GM19099 (cell line): ENCODE measurements around the gene RPL13.

ENCODE experiments used
- POLR2A ChIP-seq: IDR thresholded peaks from 3 replicates; pipeline ENCODE4 v1.6.1; 2011; ENCODE audit warnings: low read depth; ENCODE audit not compliant: insufficient read length; ENCODE audit errors: extremely low read depth

The RPL13 gene

DNA sequence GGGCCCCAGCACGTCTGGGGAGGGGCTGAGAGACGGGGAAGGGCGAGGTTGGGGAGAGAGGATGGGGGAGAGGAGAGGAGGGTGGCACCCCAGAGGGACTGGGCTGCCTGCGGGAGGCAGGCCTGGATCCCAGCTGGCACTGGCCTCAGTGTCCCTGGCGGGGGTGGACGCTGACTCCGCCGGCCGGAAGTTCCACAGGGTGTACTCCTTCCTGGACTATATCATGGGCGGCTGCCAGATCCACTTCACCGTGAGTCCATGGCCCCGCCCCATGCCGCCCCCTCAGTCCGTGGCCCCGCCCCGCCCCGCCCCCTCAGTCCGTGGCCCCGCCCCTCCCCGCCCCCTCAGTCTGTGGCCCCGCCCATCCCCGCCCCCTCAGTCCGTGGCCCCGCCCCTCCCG lies 26.4 kb downstream of the RPL13 start:
- no peak for TF ChIP-seq POLR2A

GRCh38 chr16:89588413-89589109 lies 28.1 kb downstream of the RPL13 start:
- no peak for TF ChIP-seq POLR2A

- no peak for TF ChIP-seq POLR2A
These were observed 28.9 kb downstream of the RPL13 start for GRCh38 chr16:89589241-89589926.

DNA sequence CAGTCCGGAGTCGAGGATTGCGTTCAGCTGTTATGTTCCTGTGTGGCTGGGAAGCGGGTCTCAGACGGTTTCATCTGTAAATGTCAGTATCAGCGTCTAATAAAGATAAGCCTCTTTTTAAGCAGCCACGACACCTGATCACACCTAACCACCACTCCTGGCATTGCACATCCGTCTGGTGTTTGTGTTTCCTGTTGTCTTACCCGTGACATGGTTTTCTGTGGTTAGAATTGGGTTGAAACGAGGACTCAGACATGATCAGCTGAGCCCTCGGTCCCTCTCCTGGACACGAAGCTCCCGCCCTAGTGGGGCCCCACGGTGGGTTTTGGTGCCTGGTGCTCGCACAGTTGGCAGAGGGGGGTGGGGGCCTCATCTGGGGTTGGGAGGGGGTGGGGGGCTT lies 33.4 kb downstream of the RPL13 start:
- TF ChIP-seq POLR2A, result no peak

- no peak for TF ChIP-seq POLR2A
These were observed 35.0 kb downstream of the RPL13 start for GRCh38 chr16:89595330-89596060.

DNA sequence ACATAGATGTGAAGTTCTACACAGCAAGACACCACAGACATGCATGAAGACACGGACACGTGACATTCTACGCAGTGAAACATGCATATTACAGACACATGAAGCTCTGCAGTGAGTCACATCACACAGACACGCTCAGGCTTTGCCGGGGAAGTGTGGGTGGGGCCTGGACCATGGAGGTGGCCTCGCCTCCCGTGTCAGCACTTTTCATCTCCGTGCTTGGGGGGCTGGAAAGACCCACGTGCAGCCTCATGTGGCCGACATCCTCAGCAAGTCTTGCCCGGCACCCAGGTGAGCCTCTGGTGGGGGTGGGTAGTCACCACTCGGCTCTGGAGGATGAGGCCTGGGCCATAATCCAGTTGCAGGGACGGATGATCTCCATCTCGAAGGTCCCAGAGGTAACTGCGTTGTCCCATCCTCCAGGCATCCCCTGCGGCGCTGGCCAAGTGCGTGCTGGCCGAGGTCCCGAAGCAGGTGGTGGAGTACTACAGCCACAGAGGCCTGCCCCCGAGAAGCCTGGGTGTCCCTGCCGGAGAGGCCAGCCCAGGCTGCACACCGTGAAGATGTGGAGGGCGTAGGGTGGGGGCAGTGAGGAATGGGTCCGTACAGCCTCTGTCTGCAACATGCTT lies 35.7 kb downstream of the RPL13 start:
- TF ChIP-seq POLR2A, result no peak

DNA sequence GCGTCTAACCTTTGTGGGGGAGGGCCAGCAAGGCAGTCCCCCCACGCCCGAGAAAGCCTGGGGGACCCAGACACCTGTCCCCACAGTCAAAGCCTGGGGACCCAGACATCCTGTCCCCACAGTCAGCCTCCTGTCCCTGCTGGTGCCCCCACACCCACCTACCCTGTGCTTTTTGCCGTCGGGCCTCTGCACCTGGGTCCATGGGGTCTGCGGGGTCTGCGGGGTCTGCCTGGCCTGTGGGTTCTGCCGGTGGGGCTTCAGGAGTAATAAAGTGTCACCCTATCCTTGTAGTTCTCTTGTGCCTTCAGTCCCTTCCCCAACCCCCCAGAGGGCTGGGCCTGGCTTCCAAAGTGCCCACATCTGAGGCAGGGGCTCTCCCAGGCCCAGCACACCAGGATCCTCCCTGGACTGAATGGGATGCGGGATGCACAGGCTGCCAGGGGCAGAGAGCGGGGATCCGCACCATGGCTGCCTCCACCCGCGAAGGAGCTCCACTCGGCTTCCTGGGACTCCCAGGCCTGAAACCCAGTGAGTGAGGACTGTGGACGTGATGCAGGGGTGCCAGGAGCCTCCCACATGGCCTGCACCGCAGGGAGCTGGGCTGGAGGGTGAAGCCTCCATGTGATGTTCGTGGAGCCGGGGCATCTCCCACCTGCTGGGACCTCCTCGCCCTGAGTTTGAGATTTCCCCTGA lies 36.6 kb downstream of the RPL13 start:
- no peak for TF ChIP-seq POLR2A

- no peak for TF ChIP-seq POLR2A
These were observed 37.7 kb downstream of the RPL13 start for GRCh38 chr16:89598199-89598598.

GRCh38 chr16:89599451-89599858 lies 39.0 kb downstream of the RPL13 start:
- TF ChIP-seq POLR2A, result no peak

DNA sequence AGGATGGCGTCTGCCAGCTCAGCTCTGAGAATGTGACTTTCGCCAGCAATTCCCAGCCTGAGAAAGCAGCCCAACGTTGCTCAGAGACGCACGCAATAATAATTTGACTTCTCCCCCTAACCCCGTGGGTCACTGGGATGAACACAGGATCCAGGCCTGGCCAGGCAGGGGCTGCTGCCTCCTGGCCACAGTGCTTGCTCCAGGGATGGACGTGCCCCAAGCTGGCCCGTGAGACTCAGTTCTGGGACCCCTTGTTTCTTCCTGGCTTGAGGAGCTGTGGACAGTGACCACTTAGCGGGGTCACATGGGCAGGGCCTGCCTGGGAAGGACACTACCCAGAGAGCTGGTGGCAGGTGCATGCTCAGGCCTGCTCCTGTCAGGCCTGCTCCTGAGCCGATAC lies 39.4 kb downstream of the RPL13 start:
- no peak for TF ChIP-seq POLR2A

DNA sequence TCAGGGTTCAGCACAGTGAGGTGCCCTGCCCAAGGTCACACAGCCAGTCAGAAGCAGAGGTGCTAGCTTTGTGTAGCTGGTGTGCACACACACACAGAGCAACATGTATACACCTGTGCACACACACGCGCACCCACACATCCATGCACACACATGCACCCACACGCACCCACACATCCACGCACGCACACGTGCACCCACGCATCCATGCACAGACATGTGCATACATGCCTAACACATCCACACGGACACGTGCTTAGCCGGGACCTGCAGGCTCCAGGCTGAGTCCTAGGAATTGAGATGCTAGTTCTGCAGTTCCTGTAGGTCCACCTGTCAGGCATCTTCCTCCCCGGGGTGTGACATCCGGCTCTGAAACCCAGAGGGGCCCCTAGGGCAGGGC lies 39.9 kb downstream of the RPL13 start:
- no peak for TF ChIP-seq POLR2A

- TF ChIP-seq POLR2A, result no peak
These were observed 40.5 kb downstream of the RPL13 start for GRCh38 chr16:89600956-89601355.

- TF ChIP-seq POLR2A, result no peak
These were observed 41.4 kb downstream of the RPL13 start for GRCh38 chr16:89601906-89602272.

DNA sequence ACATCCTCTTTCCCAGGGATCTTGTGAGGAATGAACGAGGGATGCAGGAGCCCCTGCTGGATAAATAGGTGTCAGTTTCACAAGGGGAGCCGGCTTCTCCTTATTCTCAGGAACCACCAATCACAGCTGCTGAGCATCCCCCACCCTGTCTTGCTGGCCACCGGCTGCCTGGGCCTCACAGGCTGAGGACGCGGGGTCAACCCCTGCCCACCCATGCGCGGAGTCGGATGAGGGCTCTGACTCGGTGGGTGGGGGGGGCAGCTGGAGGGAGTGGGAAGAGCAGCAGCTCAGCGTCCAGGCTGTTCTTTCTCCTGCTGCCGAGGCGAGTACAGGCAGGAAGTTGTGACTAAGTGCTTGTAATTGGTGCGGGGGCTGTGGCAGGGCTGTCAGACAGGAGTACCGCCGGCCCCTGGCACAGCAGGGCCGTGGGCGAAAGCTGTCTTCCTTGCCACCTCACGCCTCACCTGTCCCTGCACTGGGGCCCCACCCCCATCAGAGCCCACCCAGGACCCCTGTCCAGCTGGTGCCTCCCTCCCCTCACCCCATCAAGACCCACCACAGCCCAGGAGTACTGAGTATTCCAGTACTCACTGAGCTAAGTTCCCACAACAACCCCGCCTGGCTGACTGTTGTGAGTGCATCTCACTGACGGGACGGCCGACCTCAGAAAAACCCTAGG lies 41.9 kb downstream of the RPL13 start:
- TF ChIP-seq POLR2A, result no peak
